Middle frontal gyrus (tissue), 1 donor: ENCODE data around the gene ACTL8.

Experiments used
- DNase-seq: peaks from one replicate; pipeline ENCODE4 v3.0.0-alpha.2; 2015; ENCODE audit warnings: low spot score; ENCODE audit errors: extremely low spot score

ACTL8 gene

GRCh38 chr1:17768651-17769241 lies 13.6 kb downstream of the ACTL8 start:
- DNase-seq = no peak

- DNase-seq = no peak
Measured at GRCh38 chr1:17770983-17771382, 15.8 kb downstream of the ACTL8 start.

- no peak for DNase-seq
Measured at GRCh38 chr1:17772615-17773212, 17.6 kb downstream of the ACTL8 start.

- no peak for DNase-seq
Measured at GRCh38 chr1:17773591-17774326, 18.6 kb downstream of the ACTL8 start.

GRCh38 chr1:17774452-17774851 lies 19.3 kb downstream of the ACTL8 start:
- DNase-seq = no peak

- DNase-seq = no peak
Measured at GRCh38 chr1:17775796-17776195, 20.7 kb downstream of the ACTL8 start.

- no peak for DNase-seq
Measured at GRCh38 chr1:17776426-17776825, 21.3 kb downstream of the ACTL8 start.

- no peak for DNase-seq
Measured at GRCh38 chr1:17777330-17777729, 22.2 kb downstream of the ACTL8 start.

GRCh38 chr1:17777818-17778217 lies 22.7 kb downstream of the ACTL8 start:
- DNase-seq = no peak

GRCh38 chr1:17780916-17781315 lies 25.8 kb downstream of the ACTL8 start:
- no peak for DNase-seq

GRCh38 chr1:17789926-17790325 lies 34.8 kb downstream of the ACTL8 start:
- no peak for DNase-seq

- no peak for DNase-seq
Measured at GRCh38 chr1:17790383-17791054, 35.4 kb downstream of the ACTL8 start.

GRCh38 chr1:17791055-17791390 lies 35.9 kb downstream of the ACTL8 start:
- DNase-seq = no peak

- no peak for DNase-seq
Measured at GRCh38 chr1:17791480-17791879, 36.3 kb downstream of the ACTL8 start.

GRCh38 chr1:17792421-17792820 lies 37.3 kb downstream of the ACTL8 start:
- DNase-seq = no peak

- DNase-seq = no peak
Measured at GRCh38 chr1:17795081-17795809, 40.1 kb downstream of the ACTL8 start.

- DNase-seq = no peak
Measured at GRCh38 chr1:17795836-17796645, 40.9 kb downstream of the ACTL8 start.

GRCh38 chr1:17797478-17797877 lies 42.3 kb downstream of the ACTL8 start:
- DNase-seq = no peak

GRCh38 chr1:17798011-17798410 lies 42.9 kb downstream of the ACTL8 start:
- no peak for DNase-seq

GRCh38 chr1:17798799-17799382 lies 43.8 kb downstream of the ACTL8 start:
- no peak for DNase-seq
